ENCODE results near the gene GPBP1.

GRCh38 chr5:57262541-57262940 lies 88.7 kb downstream of the GPBP1 start:
- TF ChIP-seq CTCF (IDR thresholded peaks at IDR 0.05; ENCODE audit: low read depth, low read length, poor library complexity, severe bottlenecking) = no peak
- TF ChIP-seq EZH2phosphoT487 (IDR thresholded peaks at IDR 0.05; ENCODE audit: borderline replicate concordance, low read length) = no peak
